HL-60 (cell line): ENCODE data around the gene SFMBT2.

Experiments used
- DNase-seq, 2 experiments: peaks; one replicate each; pipeline ENCODE4 v3.0.0-alpha.2; 2010 to 2020; ENCODE audit warnings: low read depth in 1 of 2, low spot score in 1 of 2
- H3K27ac ChIP-seq: fragments of 250-450 bp; sonication (Bioruptor Pico); replicated peaks from 2 replicates; pipeline ENCODE4 v1.5.1; 2020; ENCODE audit warnings: mild to moderate bottlenecking, moderate library complexity
- H3K27me3 ChIP-seq: fragments of 250-450 bp; sonication (Bioruptor Pico); 2 replicates; pipeline ENCODE4 v1.5.1; 2021; ENCODE audit warnings: mild to moderate bottlenecking, moderate library complexity; ENCODE audit not compliant: insufficient read depth, poor library complexity, severe bottlenecking
- H3K4me3 ChIP-seq: replicated peaks from 2 replicates; pipeline ENCODE4 v1.5.1; 2011; ENCODE audit warnings: mild to moderate bottlenecking, control low read depth, low read length; ENCODE audit not compliant: insufficient read depth
- GABPA ChIP-seq: IDR thresholded peaks from 2 replicates; pipeline ENCODE4 v1.6.1; 2012; ENCODE audit warnings: low read depth
- POLR2AphosphoS5 ChIP-seq: IDR thresholded peaks from 2 replicates; pipeline ENCODE4 v1.6.1; 2012; ENCODE audit warnings: low read depth
- REST ChIP-seq: IDR thresholded peaks from 2 replicates; pipeline ENCODE4 v1.6.1; 2012; ENCODE audit warnings: low read depth; ENCODE audit not compliant: insufficient replicate concordance
- SPI1 ChIP-seq: IDR thresholded peaks from 2 replicates; pipeline ENCODE4 v1.6.1; 2012; ENCODE audit warnings: low read depth, mild to moderate bottlenecking, borderline replicate concordance
- TF ChIP-seq, protein P1 (sequence below): IDR thresholded peaks from one replicate; pipeline ENCODE4 v1.5.1; 2011; ENCODE audit warnings: low read length, control low read depth, inconsistent platforms; ENCODE audit not compliant: insufficient read depth

SFMBT2 gene

DNA sequence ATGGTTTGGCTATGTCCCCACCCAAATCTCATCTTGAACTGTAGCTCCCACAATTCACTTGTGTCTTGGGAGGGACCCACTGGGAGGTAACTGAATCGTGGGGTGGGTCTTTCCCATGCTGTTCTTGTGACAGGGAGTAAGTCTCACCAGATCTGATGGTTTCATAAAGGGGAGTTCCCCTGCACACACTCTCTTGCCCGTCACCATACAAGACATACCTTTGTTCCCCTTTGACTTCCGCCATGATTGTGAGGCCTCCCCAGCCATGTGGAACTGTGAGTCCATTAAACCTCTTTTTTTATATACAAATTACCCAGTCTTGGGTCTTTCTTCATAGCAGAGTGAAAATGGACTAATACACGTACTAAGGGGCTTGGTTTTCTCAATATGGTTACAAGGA, 106.7 kb downstream of the SFMBT2 start:
- H3K27ac ChIP-seq, result no peak overlapping the region
- TF ChIP-seq SPI1 (no peak), GABPA (no peak)
- TF ChIP-seq, protein P1, sequence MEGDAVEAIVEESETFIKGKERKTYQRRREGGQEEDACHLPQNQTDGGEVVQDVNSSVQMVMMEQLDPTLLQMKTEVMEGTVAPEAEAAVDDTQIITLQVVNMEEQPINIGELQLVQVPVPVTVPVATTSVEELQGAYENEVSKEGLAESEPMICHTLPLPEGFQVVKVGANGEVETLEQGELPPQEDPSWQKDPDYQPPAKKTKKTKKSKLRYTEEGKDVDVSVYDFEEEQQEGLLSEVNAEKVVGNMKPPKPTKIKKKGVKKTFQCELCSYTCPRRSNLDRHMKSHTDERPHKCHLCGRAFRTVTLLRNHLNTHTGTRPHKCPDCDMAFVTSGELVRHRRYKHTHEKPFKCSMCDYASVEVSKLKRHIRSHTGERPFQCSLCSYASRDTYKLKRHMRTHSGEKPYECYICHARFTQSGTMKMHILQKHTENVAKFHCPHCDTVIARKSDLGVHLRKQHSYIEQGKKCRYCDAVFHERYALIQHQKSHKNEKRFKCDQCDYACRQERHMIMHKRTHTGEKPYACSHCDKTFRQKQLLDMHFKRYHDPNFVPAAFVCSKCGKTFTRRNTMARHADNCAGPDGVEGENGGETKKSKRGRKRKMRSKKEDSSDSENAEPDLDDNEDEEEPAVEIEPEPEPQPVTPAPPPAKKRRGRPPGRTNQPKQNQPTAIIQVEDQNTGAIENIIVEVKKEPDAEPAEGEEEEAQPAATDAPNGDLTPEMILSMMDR, result no peak
- no peak overlapping the region for H3K4me3 ChIP-seq
- DNase-seq, result no peak
- H3K27me3 ChIP-seq, result no peaks in the 10 kb centered on the region

DNA sequence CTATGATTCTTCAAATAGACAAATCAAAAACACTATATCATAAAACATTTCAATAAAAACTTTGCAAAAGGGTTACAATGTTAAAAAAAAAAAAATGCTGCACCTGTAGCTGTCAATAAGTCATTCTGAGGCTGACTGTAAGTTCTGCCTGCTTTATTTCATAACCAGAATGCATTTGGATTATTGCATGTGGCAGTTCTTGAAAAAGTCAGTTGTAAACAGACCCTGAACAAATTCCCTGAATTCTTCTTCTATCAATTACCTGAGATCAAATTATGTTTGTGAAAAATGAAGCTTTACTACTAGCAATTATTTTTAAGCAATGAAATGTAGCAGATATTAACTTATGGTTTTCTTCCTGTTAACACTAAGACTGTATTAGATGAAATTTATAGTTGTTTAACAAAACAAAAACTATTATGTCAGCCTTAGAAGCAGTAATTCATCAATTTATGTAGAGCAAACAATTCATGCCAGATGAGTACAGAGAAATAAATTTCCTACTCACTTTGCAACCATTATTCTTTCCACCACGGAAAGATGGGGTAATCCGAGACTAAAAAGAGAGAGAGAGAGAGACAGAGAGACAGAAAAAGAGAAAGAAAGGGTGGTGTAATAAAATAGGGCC, 107.8 kb downstream of the SFMBT2 start:
- Histone ChIP-seq H3K27ac (no peak overlapping the region), H3K4me3 (no peak overlapping the region), H3K27me3 (no peaks in the 10 kb centered on the region)
- TF ChIP-seq SPI1 (no peak), REST (no peak), POLR2AphosphoS5 (no peak), GABPA (no peak)
- TF ChIP-seq, protein P1, result no peak
- no peak for DNase-seq

GRCh38 chr10:7302392-7302906, 108.4 kb downstream of the SFMBT2 start:
- H3K27ac ChIP-seq, result no peak overlapping the region
- no peak for DNase-seq

More at GRCh38 chr10:7302392-7302906, 108.4 kb downstream of the SFMBT2 start:
- TF ChIP-seq GABPA, result no peak
- TF ChIP-seq REST, result no peak
- TF ChIP-seq SPI1, result no peak
- TF ChIP-seq, protein P1, result no peak
- TF ChIP-seq POLR2AphosphoS5, result no peak
- Histone ChIP-seq H3K27me3 (no peaks in the 10 kb centered on the region), H3K4me3 (no peak overlapping the region)
